HG03520 (cell line): ENCODE measurements around the gene GLP1R.

Source experiments
- ATAC-seq: cut with Tn5 transposase; IDR thresholded peaks from one replicate; pipeline ENCODE4 v1.9.1; 2021; ENCODE audit warnings: mild to moderate bottlenecking, moderate library complexity; ENCODE audit not compliant: unreplicated experiment

The GLP1R gene

DNA sequence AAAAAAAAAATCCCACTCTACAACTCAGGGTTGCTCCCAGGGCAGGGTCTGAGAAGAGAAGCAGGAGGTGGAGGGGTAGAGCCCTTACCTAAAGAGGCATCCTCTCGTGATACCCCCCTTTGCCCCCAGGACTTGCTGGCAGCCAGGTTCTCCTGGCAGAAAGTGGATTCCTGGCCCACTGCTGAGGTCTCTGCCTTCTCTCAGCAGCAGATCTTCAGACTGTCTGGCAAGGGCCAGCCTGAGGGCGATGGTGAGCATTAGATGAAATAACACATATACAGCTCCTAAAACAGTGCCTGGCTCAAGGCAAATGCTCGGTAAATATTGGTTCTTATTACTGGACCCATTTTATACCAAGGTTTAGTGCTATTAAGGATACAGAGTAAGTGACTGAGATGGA is 4.8 kb upstream of the GLP1R start:
- ATAC-seq = no peak

- no peak for ATAC-seq
Observed at GRCh38 chr6:39044181-39044580, 4.4 kb upstream of the GLP1R start.

GRCh38 chr6:39047434-39048327 is 900 bp upstream of the GLP1R start:
- ATAC-seq = no peak

GRCh38 chr6:39049575-39050283 is 1.1 kb downstream of the GLP1R start:
- no peak for ATAC-seq

- ATAC-seq = no peak
Observed at GRCh38 chr6:39050453-39051112, 2.0 kb downstream of the GLP1R start.

DNA sequence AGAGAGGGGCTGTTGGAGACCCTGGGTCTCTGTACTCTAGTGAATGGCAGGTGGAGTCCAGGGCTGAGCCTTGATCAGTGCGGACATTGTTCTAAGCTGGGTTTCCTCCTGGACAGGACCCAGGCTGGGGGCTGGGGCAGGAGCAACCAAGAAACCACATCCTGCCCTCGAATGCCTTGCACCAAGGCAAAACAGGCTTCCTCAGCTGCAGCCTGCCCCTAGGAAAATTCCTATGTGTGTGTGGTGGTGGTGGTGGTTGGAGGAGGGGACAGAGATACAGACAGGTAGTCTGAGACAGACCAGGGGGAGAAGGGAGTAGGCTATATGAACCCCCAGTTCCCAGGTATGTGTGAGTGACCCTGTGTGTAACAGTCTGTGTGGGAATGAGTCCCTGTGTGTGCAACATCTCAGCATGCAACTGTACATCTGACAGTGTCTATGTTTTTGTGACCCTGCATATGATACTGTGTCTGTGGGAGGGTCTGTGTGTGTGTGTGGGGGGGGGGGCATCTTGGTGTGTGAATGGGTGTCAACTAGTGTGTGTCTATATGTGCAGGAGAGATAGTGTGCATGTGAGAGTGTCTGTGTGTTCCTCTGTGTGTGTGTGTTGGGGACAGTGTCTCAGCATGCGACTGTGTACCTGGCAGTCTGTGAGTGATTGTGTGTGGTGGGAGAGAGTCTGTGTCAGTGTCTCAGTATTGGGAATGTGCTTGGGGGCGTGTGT is 3.0 kb downstream of the GLP1R start:
- ATAC-seq = no peak

GRCh38 chr6:39053016-39053624 is 4.5 kb downstream of the GLP1R start:
- ATAC-seq = no peak

DNA sequence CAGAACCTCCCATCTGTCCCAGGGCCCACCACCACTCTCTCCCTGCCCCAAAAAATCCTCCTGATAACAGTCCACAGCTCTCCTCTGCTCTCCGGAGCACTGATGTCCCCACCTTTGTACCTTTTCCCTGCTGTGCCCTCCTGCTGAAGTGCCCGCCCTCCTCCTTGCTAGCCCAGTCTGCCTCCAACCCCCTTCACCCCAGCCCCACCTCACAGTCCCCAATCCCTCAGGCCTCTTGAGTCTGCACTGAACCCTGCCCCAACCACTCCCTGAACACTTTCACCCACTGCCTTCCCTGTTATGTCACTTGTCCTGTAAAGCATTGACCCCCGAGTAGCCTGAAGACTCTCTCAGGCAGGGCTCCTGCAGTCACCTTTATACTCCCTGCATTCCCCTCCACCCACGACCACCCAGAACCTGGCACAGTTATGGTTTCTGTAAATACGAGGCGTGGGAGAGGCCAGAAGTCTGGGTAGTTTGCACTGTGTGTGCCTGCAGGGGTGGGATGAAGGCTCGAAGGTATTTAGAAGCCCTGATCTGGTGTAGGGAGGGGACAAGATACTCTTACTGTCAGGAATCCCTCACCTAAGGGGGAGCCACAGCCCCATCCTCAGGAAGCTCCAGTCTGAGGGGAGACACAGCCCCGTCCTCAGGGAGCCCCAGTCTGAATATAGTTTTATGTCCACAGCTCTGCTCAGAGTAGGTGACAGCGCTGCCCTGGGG is 5.4 kb downstream of the GLP1R start:
- no peak for ATAC-seq

GRCh38 chr6:39054577-39055142 is 6.1 kb downstream of the GLP1R start:
- ATAC-seq = no peak

DNA sequence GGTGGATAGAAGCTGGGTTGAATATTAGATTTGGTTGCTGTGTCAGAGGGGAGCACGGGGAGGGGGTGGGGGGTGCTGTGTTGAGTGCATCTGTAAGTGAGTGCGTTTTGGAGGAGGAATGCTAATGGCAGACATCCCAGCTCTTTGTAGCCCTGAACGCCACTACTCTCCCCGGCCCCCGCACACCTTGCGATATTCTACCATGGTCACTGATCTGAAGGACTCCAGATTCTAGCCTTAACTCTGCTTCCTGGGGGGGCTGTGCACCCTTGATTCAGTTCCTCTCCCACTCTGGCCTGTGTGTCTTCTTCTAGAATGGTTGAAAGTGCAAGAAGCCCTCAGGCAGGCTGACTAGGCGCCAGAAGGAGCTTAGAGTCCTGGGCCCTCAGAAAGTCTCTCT is 7.1 kb downstream of the GLP1R start:
- ATAC-seq = no peak

DNA sequence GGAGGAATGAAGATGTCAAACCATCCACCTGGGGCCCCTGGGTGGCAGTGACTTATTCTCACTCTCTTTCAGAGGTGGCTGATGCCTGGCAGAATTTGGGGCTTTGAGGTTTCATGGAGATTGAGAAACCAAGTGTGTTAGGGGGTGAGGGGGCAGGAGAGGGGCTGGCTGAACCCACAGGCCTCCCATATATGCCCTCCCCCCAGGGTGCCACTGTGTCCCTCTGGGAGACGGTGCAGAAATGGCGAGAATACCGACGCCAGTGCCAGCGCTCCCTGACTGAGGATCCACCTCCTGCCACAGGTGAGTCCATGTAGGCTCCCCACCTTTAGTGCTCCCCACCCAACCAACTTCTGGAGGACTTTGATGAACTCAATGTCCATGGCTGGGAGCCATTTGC is 7.6 kb downstream of the GLP1R start:
- no peak for ATAC-seq

DNA sequence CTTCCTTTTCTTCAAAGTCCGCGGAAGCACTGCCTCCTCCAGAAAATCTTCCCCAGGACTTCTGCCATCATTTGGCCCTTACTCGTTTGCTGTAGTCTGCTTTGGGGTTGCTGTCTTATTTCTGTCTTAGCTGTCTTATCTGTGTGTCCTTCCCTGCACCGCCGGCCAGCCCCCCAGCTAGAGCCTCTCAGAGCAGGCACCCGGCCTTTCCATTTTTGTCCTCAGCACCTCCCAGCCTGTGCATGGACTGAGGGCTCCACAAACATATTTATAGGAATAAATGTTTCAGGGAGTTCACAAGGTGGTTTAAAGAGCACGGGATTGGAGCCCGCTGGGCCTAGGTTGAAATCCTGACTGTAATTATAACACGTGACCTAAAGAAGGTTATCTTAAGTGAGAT is 8.1 kb downstream of the GLP1R start:
- no peak for ATAC-seq

DNA sequence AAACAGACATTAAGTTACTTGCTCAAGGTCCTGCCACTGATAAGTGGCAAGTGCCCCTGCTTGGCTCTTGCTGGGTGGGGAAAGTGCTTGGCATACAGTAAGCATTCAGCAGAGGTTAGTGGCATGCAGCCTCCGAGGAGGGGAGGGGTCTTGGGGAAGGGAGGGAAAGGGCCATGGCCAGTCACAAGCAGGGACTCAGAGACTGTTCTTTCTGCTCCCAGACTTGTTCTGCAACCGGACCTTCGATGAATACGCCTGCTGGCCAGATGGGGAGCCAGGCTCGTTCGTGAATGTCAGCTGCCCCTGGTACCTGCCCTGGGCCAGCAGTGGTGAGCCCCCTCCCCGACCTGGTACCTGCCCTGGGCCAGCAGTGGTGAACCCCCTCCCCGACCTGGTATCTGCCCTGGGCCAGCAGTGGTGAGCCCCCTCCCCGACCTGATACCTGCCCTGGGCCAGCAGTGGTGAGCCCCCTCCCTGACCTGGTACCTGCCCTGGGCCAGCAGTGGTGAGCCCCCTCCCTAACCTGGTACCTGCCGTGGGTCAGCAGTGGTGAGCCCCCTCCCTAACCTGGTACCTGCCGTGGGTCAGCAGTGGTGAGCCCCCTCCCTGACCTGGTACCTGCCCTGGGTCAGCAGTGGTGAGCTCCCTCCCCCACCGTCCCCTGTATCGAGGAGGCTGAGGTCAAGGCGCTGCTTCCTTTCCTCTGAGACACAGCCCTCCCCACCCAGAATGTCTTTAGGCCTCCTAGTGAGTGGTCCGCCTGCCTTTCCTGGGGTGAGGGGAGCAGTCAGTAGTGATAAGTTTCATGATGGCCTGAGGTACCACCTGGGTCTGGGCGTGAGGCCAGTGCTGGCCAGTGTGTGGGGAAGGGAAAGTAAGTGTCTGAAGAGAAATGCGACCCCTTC is 8.9 kb downstream of the GLP1R start:
- ATAC-seq = no peak

- no peak for ATAC-seq
Observed at GRCh38 chr6:39058471-39059147, 10.0 kb downstream of the GLP1R start.

- ATAC-seq = no peak
Observed at GRCh38 chr6:39059496-39060310, 11.1 kb downstream of the GLP1R start.

GRCh38 chr6:39060467-39061160 is 12.0 kb downstream of the GLP1R start:
- no peak for ATAC-seq

GRCh38 chr6:39061182-39061581 is 12.6 kb downstream of the GLP1R start:
- no peak for ATAC-seq
